ENCODE data around the gene MED25.

MED25 gene

GRCh38 chr19:49881672-49882394 is 63.7 kb downstream of the MED25 start:
- Histone ChIP-seq H3K9me3 (ENCODE audit: low read length) (peaks cover 2% of the 10 kb centered on the region), H2AFZ (ENCODE audit: low read depth, low read length) (no peak overlapping the region), H3K4me1 (ENCODE audit: insufficient read depth, low read length) (peaks cover 9% of the 10 kb centered on the region), H3K27me3 (ENCODE audit: insufficient read depth, low read length) (no peaks in the 10 kb centered on the region), H3K36me3 (ENCODE audit: insufficient read depth, low read length) (peaks cover 56% of the 10 kb centered on the region), H3K4me3 (ENCODE audit: low read length) (no peak overlapping the region)

- no peaks in the 10 kb centered on the region for H3K27me3 ChIP-seq (ENCODE audit: insufficient read depth, low read length)
- no peak overlapping the region for H2AFZ ChIP-seq (ENCODE audit: low read depth, low read length)
- peaks cover 2% of the 10 kb centered on the region for H3K9me3 ChIP-seq (ENCODE audit: low read length)
- no peak overlapping the region for H3K4me3 ChIP-seq (ENCODE audit: low read length)
- peaks cover 9% of the 10 kb centered on the region for H3K4me1 ChIP-seq (ENCODE audit: insufficient read depth, low read length)
- H3K36me3 ChIP-seq (ENCODE audit: insufficient read depth, low read length): peaks cover 56% of the 10 kb centered on the region
Observed at GRCh38 chr19:49882643-49883042, 64.6 kb downstream of the MED25 start.

- H3K27me3 ChIP-seq (ENCODE audit: insufficient read depth, low read length): no peaks in the 10 kb centered on the region
- H3K4me1 ChIP-seq (ENCODE audit: insufficient read depth, low read length): peaks cover 9% of the 10 kb centered on the region
- H3K4me3 ChIP-seq (ENCODE audit: low read length): no peak overlapping the region
- H3K9me3 ChIP-seq (ENCODE audit: low read length): peaks cover 2% of the 10 kb centered on the region
- peaks cover 56% of the 10 kb centered on the region for H3K36me3 ChIP-seq (ENCODE audit: insufficient read depth, low read length)
- H2AFZ ChIP-seq (ENCODE audit: low read depth, low read length): no peak overlapping the region
Observed at GRCh38 chr19:49883094-49883493, 65.0 kb downstream of the MED25 start.

DNA sequence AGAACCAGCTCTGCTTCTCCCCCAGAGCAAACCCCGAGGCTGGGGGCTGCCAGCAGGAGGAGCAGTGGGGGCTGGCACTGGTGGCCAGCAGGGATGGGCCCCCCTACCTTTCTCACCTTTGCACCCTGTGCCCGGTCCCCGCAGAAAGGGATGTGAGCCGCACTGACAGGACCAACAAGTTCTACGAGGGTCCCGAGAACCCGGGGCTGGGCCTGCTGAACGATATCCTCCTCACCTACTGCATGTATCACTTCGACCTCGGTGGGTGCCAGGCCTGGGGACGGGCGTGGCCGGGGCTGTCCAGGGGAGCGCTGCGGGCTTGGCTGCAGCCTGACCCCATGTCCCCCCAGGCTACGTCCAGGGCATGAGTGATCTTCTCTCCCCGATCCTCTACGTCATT is 66.0 kb downstream of the MED25 start:
- no peak overlapping the region for H3K4me3 ChIP-seq (ENCODE audit: low read length)
- no peaks in the 10 kb centered on the region for H3K27me3 ChIP-seq (ENCODE audit: insufficient read depth, low read length)
- H2AFZ ChIP-seq (ENCODE audit: low read depth, low read length): no peak overlapping the region
- peaks cover 2% of the 10 kb centered on the region for H3K9me3 ChIP-seq (ENCODE audit: low read length)
- peaks cover 1% of the 10 kb centered on the region for H3K4me1 ChIP-seq (ENCODE audit: insufficient read depth, low read length)
- H3K36me3 ChIP-seq (ENCODE audit: insufficient read depth, low read length): peaks cover 58% of the 10 kb centered on the region

- peaks cover 2% of the 10 kb centered on the region for H3K9me3 ChIP-seq (ENCODE audit: low read length)
- H3K4me3 ChIP-seq (ENCODE audit: low read length): no peak overlapping the region
- H2AFZ ChIP-seq (ENCODE audit: low read depth, low read length): no peak overlapping the region
- H3K36me3 ChIP-seq (ENCODE audit: insufficient read depth, low read length): peaks cover 54% of the 10 kb centered on the region
- H3K27me3 ChIP-seq (ENCODE audit: insufficient read depth, low read length): no peaks in the 10 kb centered on the region
- H3K4me1 ChIP-seq (ENCODE audit: insufficient read depth, low read length): no peaks in the 10 kb centered on the region
Observed at GRCh38 chr19:49884760-49885159, 66.7 kb downstream of the MED25 start.

All from neuron (in vitro differentiated cells).